ENCODE data around the gene ANKRD40CL. TPM values are rescaled to one million over a fixed set of nuclear protein-coding genes. Genes with fewer than 3 reads are reported as not detected.

The ANKRD40CL gene
- total RNA-seq, 1 donor from 2014 or later, result not detected

DNA sequence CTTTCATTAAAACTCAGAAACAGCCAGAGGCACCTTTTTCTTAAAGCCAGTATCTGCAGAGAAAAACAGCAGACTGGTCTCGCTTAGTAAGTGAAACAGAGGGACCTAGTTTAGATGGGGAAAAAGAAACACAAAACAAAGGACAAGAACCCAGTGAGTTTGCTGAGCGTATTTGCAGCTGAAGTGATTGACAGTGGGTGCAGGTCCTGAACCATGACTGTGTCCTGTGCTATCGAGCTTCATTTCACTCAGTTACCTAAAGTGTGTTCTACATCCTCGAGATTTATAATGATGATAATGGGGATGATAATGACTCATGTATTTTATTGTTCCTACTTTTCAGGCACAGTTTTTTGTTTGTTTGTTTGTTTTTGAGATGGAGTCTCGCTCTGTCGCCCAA lies 36.4 kb upstream of the ANKRD40CL start:
- no peak overlapping the region for H3K4me3 Mint-ChIP-seq (ENCODE audit: unreplicated experiment)
- peaks cover 7% of the 10 kb centered on the region for H3K4me1 Mint-ChIP-seq (ENCODE audit: low read depth, unreplicated experiment)
- H3K27me3 Mint-ChIP-seq (ENCODE audit: unreplicated experiment), result peaks cover 8% of the 10 kb centered on the region
- H3K27ac Mint-ChIP-seq (ENCODE audit: unreplicated experiment), result no peak overlapping the region
- peaks cover 3% of the 10 kb centered on the region for H3K9me3 Mint-ChIP-seq (ENCODE audit: unreplicated experiment)
- no peak for DNase-seq
- no peaks in the 10 kb centered on the region for H3K36me3 Mint-ChIP-seq (ENCODE audit: unreplicated experiment)
- TF ChIP-seq, protein P1, sequence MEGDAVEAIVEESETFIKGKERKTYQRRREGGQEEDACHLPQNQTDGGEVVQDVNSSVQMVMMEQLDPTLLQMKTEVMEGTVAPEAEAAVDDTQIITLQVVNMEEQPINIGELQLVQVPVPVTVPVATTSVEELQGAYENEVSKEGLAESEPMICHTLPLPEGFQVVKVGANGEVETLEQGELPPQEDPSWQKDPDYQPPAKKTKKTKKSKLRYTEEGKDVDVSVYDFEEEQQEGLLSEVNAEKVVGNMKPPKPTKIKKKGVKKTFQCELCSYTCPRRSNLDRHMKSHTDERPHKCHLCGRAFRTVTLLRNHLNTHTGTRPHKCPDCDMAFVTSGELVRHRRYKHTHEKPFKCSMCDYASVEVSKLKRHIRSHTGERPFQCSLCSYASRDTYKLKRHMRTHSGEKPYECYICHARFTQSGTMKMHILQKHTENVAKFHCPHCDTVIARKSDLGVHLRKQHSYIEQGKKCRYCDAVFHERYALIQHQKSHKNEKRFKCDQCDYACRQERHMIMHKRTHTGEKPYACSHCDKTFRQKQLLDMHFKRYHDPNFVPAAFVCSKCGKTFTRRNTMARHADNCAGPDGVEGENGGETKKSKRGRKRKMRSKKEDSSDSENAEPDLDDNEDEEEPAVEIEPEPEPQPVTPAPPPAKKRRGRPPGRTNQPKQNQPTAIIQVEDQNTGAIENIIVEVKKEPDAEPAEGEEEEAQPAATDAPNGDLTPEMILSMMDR (IDR thresholded peaks at IDR 0.05; ENCODE audit: partially characterized antibody, unreplicated experiment), result no peak

DNA sequence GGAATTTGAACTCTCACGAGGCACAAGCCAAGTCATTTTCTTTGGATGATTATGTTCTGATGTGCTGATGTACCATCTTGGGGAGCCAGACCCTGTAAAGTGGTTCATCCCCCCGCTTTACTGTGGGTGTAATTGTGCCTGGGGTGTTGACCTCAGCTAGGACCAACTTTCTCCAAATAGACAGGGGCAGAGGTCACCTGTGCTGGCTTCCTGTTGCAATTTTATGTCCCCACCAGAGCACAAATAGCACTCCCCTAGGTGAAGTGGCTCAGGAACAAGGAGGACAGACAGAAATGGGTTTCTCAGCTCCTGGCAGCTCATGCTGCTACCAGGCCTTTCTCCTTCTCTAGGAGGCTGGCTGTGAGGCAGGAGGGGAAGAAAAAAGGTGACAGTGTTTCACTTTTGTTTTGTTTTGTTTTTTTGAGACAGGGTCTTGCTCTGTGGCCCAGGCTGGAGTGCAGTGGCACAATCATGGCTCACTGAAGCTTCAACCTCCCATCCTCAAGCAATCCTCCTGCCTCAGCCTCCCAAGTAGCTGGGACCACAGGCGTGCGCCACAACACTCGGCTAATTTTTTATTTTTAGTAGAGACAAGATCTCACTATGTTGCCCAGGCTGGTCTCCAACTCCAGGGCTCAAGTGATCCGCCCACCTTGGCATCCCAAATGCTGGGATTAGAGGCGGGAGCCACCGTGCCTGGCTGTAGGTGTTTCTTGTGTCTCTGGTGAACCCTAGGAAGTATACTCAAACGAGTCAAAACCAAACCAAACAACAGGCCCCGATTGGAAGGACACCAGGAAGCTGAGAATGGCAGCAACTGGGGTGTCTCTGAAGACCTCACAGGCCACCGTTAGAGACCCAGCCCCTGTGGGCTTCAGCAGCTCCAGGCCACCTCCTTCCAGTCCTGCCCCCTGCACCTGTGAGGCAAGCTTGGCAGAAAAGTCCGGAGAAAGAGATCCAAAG lies 35.6 kb upstream of the ANKRD40CL start:
- peaks cover 7% of the 10 kb centered on the region for H3K4me1 Mint-ChIP-seq (ENCODE audit: low read depth, unreplicated experiment)
- TF ChIP-seq, protein P1 (IDR thresholded peaks at IDR 0.05; ENCODE audit: partially characterized antibody, unreplicated experiment), result no peak
- H3K4me3 Mint-ChIP-seq (ENCODE audit: unreplicated experiment), result no peak overlapping the region
- H3K27ac Mint-ChIP-seq (ENCODE audit: unreplicated experiment), result no peak overlapping the region
- no peak for DNase-seq
- peaks cover 3% of the 10 kb centered on the region for H3K9me3 Mint-ChIP-seq (ENCODE audit: unreplicated experiment)
- H3K27me3 Mint-ChIP-seq (ENCODE audit: unreplicated experiment), result peaks cover 8% of the 10 kb centered on the region
- no peaks in the 10 kb centered on the region for H3K36me3 Mint-ChIP-seq (ENCODE audit: unreplicated experiment)

DNA sequence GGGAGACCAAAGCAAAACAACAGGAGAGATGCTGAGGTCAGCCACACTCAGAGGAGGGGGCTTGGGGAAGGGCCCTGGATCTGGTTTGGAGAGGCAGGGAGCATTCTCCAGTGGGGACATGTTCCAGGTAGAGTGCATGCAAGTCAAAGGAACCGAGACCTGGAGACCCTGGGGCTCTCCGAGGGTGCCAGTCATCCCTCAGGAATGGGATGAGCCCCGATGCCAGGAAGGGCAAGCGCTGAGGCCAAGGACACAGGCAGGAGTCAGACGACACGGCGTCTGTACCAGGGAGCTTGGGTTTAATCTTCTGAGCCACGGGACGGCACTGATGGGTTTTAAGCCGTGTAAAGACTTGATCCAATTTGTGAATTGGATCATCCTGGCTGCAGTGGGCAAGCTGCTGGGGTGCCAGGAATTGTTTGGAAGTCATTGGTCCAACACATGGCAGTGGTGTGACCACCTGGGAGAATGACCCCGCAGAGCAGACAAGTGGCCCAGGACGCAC lies 32.9 kb upstream of the ANKRD40CL start:
- no peaks in the 10 kb centered on the region for H3K36me3 Mint-ChIP-seq (ENCODE audit: unreplicated experiment)
- no peak overlapping the region for H3K27ac Mint-ChIP-seq (ENCODE audit: unreplicated experiment)
- H3K9me3 Mint-ChIP-seq (ENCODE audit: unreplicated experiment), result peaks cover 3% of the 10 kb centered on the region
- peaks cover 8% of the 10 kb centered on the region for H3K27me3 Mint-ChIP-seq (ENCODE audit: unreplicated experiment)
- TF ChIP-seq, protein P1 (IDR thresholded peaks at IDR 0.05; ENCODE audit: partially characterized antibody, unreplicated experiment), result no peak
- peaks cover 11% of the 10 kb centered on the region for H3K4me1 Mint-ChIP-seq (ENCODE audit: low read depth, unreplicated experiment)
- no peak overlapping the region for H3K4me3 Mint-ChIP-seq (ENCODE audit: unreplicated experiment)
- DNase-seq, result no peak

DNA sequence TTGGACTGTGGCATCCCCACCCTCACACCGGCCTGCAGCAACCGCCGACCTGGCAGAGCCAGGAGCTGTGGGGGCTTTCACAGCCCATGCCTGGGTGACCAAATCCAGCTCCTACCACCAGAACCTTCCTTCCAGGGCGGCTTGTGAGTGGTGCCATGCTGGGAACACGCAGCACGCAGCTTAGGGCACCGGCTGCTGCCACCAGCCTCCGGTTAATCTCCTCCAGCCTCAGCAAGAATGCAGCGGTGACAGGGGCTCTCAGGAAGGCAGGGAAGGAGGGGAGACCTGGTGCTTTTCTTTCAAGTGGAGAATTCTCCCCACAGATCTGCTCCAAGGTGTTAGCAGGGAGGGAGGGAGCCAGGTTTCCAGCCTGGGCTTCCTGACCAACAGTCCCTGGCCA lies 32.3 kb upstream of the ANKRD40CL start:
- no peak overlapping the region for H3K4me3 Mint-ChIP-seq (ENCODE audit: unreplicated experiment)
- peaks cover 11% of the 10 kb centered on the region for H3K4me1 Mint-ChIP-seq (ENCODE audit: low read depth, unreplicated experiment)
- H3K36me3 Mint-ChIP-seq (ENCODE audit: unreplicated experiment), result no peaks in the 10 kb centered on the region
- peaks cover 8% of the 10 kb centered on the region for H3K27me3 Mint-ChIP-seq (ENCODE audit: unreplicated experiment)
- H3K9me3 Mint-ChIP-seq (ENCODE audit: unreplicated experiment), result peaks cover 3% of the 10 kb centered on the region
- H3K27ac Mint-ChIP-seq (ENCODE audit: unreplicated experiment), result no peak overlapping the region
- TF ChIP-seq, protein P1 (IDR thresholded peaks at IDR 0.05; ENCODE audit: partially characterized antibody, unreplicated experiment), result no peak
- DNase-seq, result no peak

Measured in glutamatergic neuron (in vitro differentiated cells).